ENCODE measurements around the gene LRRC7. TPM values are rescaled to one million over a fixed set of nuclear protein-coding genes. Genes with fewer than 3 reads are reported as not detected.

The LRRC7 gene
- total and polyA plus RNA-seq, 2 experiments from 2014 or later: 1.2 TPM; not detected in 1

DNA sequence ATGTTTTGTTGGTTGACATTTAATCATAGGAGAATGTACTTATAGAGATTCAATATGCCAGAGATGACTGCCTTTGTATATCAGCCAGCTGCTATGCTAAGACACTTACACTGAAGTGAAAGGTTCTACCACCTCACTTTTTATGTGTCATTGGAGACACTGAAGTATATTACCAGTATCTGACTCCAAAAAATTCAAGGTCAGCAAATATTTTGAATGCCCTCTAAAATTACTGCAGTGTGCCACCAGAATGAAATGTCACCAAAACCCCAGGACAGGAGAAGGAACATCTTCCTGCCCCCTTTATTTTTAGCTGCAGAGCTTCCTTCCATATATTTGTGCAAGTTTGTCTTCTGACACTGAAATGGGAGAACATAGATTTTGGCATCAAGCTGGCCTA lies 496.1 kb downstream of the LRRC7 start:
- TF ChIP-seq ZNF114 (CRISPR knock-in tag; IDR thresholded peaks at IDR 0.05): no peak
- no peak for TF ChIP-seq ZNF331 (CRISPR knock-in tag; IDR thresholded peaks at IDR 0.05; ENCODE audit: low read depth)
- TF ChIP-seq, protein P1, sequence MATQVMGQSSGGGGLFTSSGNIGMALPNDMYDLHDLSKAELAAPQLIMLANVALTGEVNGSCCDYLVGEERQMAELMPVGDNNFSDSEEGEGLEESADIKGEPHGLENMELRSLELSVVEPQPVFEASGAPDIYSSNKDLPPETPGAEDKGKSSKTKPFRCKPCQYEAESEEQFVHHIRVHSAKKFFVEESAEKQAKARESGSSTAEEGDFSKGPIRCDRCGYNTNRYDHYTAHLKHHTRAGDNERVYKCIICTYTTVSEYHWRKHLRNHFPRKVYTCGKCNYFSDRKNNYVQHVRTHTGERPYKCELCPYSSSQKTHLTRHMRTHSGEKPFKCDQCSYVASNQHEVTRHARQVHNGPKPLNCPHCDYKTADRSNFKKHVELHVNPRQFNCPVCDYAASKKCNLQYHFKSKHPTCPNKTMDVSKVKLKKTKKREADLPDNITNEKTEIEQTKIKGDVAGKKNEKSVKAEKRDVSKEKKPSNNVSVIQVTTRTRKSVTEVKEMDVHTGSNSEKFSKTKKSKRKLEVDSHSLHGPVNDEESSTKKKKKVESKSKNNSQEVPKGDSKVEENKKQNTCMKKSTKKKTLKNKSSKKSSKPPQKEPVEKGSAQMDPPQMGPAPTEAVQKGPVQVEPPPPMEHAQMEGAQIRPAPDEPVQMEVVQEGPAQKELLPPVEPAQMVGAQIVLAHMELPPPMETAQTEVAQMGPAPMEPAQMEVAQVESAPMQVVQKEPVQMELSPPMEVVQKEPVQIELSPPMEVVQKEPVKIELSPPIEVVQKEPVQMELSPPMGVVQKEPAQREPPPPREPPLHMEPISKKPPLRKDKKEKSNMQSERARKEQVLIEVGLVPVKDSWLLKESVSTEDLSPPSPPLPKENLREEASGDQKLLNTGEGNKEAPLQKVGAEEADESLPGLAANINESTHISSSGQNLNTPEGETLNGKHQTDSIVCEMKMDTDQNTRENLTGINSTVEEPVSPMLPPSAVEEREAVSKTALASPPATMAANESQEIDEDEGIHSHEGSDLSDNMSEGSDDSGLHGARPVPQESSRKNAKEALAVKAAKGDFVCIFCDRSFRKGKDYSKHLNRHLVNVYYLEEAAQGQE (IDR thresholded peaks at IDR 0.05; ENCODE audit: unreplicated experiment): no peak
- TF ChIP-seq, protein P2, sequence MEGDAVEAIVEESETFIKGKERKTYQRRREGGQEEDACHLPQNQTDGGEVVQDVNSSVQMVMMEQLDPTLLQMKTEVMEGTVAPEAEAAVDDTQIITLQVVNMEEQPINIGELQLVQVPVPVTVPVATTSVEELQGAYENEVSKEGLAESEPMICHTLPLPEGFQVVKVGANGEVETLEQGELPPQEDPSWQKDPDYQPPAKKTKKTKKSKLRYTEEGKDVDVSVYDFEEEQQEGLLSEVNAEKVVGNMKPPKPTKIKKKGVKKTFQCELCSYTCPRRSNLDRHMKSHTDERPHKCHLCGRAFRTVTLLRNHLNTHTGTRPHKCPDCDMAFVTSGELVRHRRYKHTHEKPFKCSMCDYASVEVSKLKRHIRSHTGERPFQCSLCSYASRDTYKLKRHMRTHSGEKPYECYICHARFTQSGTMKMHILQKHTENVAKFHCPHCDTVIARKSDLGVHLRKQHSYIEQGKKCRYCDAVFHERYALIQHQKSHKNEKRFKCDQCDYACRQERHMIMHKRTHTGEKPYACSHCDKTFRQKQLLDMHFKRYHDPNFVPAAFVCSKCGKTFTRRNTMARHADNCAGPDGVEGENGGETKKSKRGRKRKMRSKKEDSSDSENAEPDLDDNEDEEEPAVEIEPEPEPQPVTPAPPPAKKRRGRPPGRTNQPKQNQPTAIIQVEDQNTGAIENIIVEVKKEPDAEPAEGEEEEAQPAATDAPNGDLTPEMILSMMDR (conservative IDR thresholded peaks at IDR 0.05; ENCODE audit: low read depth in 2 of 2): no peak
- no peaks in the 10 kb centered on the region for H4K20me1 ChIP-seq (replicated peaks; ENCODE audit: insufficient read depth)
- no peaks in the 10 kb centered on the region for H3K9me2 ChIP-seq (ENCODE audit: insufficient read depth)
- Mint-ChIP-seq H3K27ac (no peak overlapping the region), H3K36me3 (ENCODE audit: low read depth) (no peaks in the 10 kb centered on the region), H3K27me3 (ENCODE audit: insufficient read depth, low read depth, poor library complexity) (no peaks in the 10 kb centered on the region), H3K4me3 (no peak overlapping the region), H3K9me3 (no peaks in the 10 kb centered on the region), H3K4me1 (no peaks in the 10 kb centered on the region)
- no peak overlapping the region for H3K27ac ChIP-seq (ENCODE audit: low read depth)
- H3K4me1 ChIP-seq (ENCODE audit: insufficient read depth): no peaks in the 10 kb centered on the region
- H3F3A ChIP-seq (replicated peaks; ENCODE audit: low read depth): no peaks in the 10 kb centered on the region
- H3K4me2 ChIP-seq: no peak overlapping the region
- no peak overlapping the region for H3K4me3 ChIP-seq
- no peak overlapping the region for H2AFZ ChIP-seq
- H3K79me2 ChIP-seq (replicated peaks; ENCODE audit: insufficient read depth): no peaks in the 10 kb centered on the region
- H3K27me3 ChIP-seq (ENCODE audit: insufficient read depth): no peaks in the 10 kb centered on the region
- DNase-seq (ENCODE audit: low spot score): no peak
- no peak for ATAC-seq
- H3K36me3 ChIP-seq (ENCODE audit: insufficient read depth): no peaks in the 10 kb centered on the region

DNA sequence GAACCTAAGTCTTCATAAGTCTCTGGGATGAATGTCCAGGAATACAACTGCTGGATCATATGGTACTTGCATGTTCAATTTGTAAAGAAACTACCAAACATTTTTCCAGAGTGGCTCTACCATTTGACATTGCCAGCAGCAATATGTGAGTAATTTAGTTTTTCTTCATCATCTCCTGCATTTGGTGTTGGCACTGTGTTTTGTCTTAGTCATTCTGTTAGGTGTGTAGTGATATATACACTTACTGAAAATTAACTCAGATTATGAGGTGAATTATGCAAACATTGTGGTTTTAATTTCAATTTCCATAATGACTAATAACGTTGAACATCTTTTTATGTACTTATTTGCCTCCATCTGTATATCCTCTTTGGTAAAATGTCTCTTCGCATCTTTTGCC lies 499.0 kb downstream of the LRRC7 start:
- Mint-ChIP-seq H3K4me1 (no peaks in the 10 kb centered on the region), H3K27me3 (ENCODE audit: insufficient read depth, low read depth, poor library complexity) (no peaks in the 10 kb centered on the region), H3K4me3 (no peak overlapping the region), H3K9me3 (no peaks in the 10 kb centered on the region), H3K36me3 (ENCODE audit: low read depth) (no peaks in the 10 kb centered on the region), H3K27ac (no peak overlapping the region)
- Histone ChIP-seq H4K20me1 (replicated peaks; ENCODE audit: insufficient read depth) (no peaks in the 10 kb centered on the region), H3K4me1 (ENCODE audit: insufficient read depth) (no peaks in the 10 kb centered on the region), H3K79me2 (replicated peaks; ENCODE audit: insufficient read depth) (no peaks in the 10 kb centered on the region), H3K27me3 (ENCODE audit: insufficient read depth) (no peaks in the 10 kb centered on the region), H3K4me2 (no peak overlapping the region), H3K27ac (ENCODE audit: low read depth) (no peak overlapping the region), H3F3A (replicated peaks; ENCODE audit: low read depth) (no peaks in the 10 kb centered on the region), H3K4me3 (no peak overlapping the region), H3K36me3 (ENCODE audit: insufficient read depth) (no peaks in the 10 kb centered on the region), H2AFZ (no peak overlapping the region), H3K9me2 (ENCODE audit: insufficient read depth) (no peaks in the 10 kb centered on the region; the same call in 1 of the 2 replicates)
- ATAC-seq (no peak), DNase-seq (ENCODE audit: low spot score) (no peak)
- TF ChIP-seq, protein P2 (conservative IDR thresholded peaks at IDR 0.05; ENCODE audit: low read depth in 2 of 2): no peak
